Activated T-helper 2 cell treated with anti-CD3 and anti-CD28 coated beads, Interferon-gamma antibody, Interleukin-2, Interleukin-4, amounts not matched to agents 10 μg/mL and 5 μg/mL and 100 μg/mL, durations not matched to agents 14 hours and 24 hours and 36 hours (primary cell): Measurements from ENCODE around the gene CGNL1. TPM values are rescaled to one million over a fixed set of nuclear protein-coding genes. Genes with fewer than 3 reads are reported as not detected.

Source experiments
- DNase-seq: peaks from one replicate; pipeline ENCODE4 v3.0.0; 2021; ENCODE audit warnings: low spot score
- H3K27ac Mint-ChIP-seq: one replicate; pipeline ENCODE4 v1.8.0; 2021; ENCODE audit warnings: mixed read lengths
- H3K27me3 Mint-ChIP-seq: one replicate; pipeline ENCODE4 v1.8.0; 2021; ENCODE audit warnings: low read depth, mixed read lengths
- H3K36me3 Mint-ChIP-seq: one replicate; pipeline ENCODE4 v1.8.0; 2021; ENCODE audit warnings: low read depth, mixed read lengths
- H3K4me1 Mint-ChIP-seq: one replicate; pipeline ENCODE4 v1.8.0; 2021; ENCODE audit warnings: low read depth, mixed read lengths
- H3K4me3 Mint-ChIP-seq: one replicate; pipeline ENCODE4 v1.8.0; 2021; ENCODE audit warnings: low read depth, mild to moderate bottlenecking, moderate library complexity, mixed read lengths
- H3K9me3 Mint-ChIP-seq: one replicate; pipeline ENCODE4 v1.8.0; 2021; ENCODE audit warnings: mixed read lengths
- intact Hi-C: fragments of 100-400 bp; cut with micrococcal nuclease; formaldehyde crosslinking; loops from one replicate; pipeline ENCODE4 v1.15.1; 2023
- total RNA-seq: library from RNA; stranded (reverse); gene quantifications from 2 replicates; pipeline ENCODE4 v1.2.3, GENCODE V29; 2022

CGNL1 gene
- total RNA-seq, 1 donor from 2014 or later: not detected

DNA sequence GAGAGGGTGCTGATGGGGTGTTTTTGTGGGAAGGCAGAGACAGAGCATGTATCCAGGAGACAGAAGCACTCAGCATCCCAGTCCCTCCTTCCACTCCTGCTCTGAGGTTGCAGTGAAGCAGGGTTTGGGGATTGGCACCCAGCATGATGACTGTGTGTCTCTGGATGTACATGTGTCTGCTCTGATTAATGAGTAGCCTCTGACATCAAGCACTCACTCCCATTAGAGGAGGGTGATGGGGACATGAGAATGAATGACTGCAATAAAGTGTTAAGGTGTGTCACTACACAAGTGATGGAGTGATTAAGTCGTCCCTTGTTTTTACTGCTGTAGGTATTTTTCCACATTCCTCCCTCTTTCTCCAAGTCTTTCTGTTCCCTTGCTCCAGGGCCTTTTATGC lies 205.8 kb downstream of the CGNL1 start:
- Mint-ChIP-seq H3K27me3 (peaks cover 12% of the 10 kb centered on the region), H3K4me3 (no peak overlapping the region), H3K9me3 (peaks cover 14% of the 10 kb centered on the region), H3K27ac (no peak overlapping the region), H3K36me3 (no peaks in the 10 kb centered on the region), H3K4me1 (peaks cover 2% of the 10 kb centered on the region)
- intact Hi-C loops: no loop called here
- no peak for DNase-seq

DNA sequence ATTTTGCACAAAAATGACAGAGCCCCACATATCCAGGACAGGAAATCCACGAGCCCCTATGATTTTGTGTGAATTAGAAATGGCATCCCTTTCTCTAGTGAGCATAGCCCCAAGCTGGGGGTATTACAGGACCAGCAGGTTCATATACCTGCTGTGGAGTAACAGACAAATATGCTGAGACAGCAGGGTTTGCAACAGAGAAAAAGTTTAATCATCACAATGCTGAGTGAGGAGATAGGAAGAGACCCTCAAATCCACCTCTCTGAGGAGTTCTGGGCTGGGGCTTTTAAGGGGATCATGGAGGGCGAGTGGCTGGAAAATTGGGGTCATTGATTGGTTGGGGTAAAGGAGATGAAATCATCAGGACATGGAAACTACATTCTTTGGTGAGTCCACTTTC lies 207.0 kb downstream of the CGNL1 start:
- DNase-seq: no peak
- intact Hi-C loops: no loop called here
- H3K4me3 Mint-ChIP-seq: no peak overlapping the region
- H3K36me3 Mint-ChIP-seq: no peaks in the 10 kb centered on the region
- H3K27ac Mint-ChIP-seq: no peak overlapping the region
- peaks cover 6% of the 10 kb centered on the region for H3K27me3 Mint-ChIP-seq
- H3K9me3 Mint-ChIP-seq: peaks cover 14% of the 10 kb centered on the region
- H3K4me1 Mint-ChIP-seq: peaks cover 12% of the 10 kb centered on the region

DNA sequence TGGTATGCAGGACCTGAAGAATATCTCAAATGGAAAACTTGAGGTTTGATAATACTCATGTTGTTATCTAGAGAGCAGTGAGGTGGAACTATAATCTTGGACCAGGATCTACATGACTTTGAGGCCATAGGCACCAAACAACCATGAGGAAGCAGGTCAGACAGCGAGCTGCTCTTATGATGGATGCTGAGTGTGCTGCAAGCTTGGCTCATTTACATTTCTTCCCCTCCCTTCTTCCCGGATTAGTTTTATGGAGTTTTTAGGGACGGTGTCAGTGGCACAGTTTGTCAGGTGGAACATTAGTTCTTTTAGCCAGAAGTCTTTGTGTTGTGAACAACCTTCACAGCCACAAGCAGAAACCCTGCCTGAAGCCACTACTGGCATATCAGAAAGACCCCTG lies 207.4 kb downstream of the CGNL1 start:
- DNase-seq: no peak
- peaks cover 12% of the 10 kb centered on the region for H3K4me1 Mint-ChIP-seq
- H3K9me3 Mint-ChIP-seq: peaks cover 14% of the 10 kb centered on the region
- intact Hi-C loops: no loop called here
- no peak overlapping the region for H3K27ac Mint-ChIP-seq
- no peak overlapping the region for H3K4me3 Mint-ChIP-seq
- H3K36me3 Mint-ChIP-seq: no peaks in the 10 kb centered on the region
- H3K27me3 Mint-ChIP-seq: peaks cover 6% of the 10 kb centered on the region

DNA sequence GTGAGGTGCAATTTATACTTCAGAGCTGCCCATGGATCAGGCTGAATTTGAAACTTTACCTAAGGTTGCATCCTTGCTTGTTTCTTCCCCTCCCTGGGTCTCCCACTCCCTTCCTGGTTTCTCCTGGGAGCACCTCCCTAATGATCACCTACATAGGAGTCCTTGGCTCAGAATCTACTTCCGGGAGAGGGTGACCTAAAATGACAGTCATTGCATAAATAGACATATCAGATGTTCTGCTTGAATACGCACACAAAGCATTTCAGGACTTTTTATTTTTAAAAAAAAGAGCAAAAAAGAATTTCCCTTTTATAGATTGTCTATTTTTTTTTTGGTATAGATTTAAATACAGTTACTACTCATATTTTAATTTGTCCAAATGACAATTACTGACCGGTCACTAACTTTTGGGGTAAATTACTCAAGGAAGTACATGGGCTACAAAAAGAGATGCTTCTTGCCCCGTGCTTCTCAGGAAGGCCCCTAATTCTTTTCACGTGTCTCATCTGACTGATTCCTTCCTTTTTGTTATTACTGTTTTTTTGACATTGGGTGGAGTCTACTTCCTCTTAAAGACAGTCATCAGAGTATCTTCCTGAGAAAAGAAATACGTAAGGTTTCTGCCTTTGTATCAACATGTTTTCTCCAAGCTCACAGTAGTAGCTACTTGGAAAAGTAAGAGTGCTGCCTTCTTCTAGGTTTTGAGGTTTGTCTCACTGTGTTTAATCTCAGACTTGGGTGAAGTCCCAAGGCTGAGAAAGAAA lies 210.5 kb downstream of the CGNL1 start:
- Mint-ChIP-seq H3K36me3 (no peaks in the 10 kb centered on the region), H3K27ac (peak overlapping the region; percentile 9), H3K4me3 (no peak overlapping the region), H3K4me1 (peaks cover 18% of the 10 kb centered on the region), H3K27me3 (peaks cover 12% of the 10 kb centered on the region), H3K9me3 (peaks cover 14% of the 10 kb centered on the region)
- intact Hi-C loops: no loop called here
- no peak for DNase-seq

DNA sequence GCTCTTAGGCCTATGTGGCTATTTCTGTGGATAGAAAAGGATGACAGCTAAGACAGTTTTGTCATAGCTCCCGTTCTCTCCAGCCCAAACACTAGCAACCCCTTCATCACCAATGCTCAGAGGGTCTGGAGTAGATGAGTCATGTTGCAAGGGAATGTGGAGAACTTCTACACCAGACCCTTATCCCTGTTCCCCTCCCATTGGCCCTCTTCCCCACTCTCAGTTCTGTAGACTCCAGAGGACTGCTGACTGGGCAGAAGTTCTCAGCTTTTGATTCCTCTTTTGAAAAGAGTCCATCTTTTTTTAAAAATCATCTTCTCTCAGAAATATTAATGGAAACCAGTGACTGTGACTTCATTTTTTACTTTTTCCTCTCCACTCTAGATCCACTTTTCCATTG lies 213.0 kb downstream of the CGNL1 start:
- no peak for DNase-seq
- no peaks in the 10 kb centered on the region for H3K36me3 Mint-ChIP-seq
- H3K27ac Mint-ChIP-seq: no peak overlapping the region
- H3K27me3 Mint-ChIP-seq: peaks cover 24% of the 10 kb centered on the region
- H3K4me3 Mint-ChIP-seq: no peak overlapping the region
- H3K9me3 Mint-ChIP-seq: no peaks in the 10 kb centered on the region
- intact Hi-C loops: no loop called here
- H3K4me1 Mint-ChIP-seq: peaks cover 18% of the 10 kb centered on the region

DNA sequence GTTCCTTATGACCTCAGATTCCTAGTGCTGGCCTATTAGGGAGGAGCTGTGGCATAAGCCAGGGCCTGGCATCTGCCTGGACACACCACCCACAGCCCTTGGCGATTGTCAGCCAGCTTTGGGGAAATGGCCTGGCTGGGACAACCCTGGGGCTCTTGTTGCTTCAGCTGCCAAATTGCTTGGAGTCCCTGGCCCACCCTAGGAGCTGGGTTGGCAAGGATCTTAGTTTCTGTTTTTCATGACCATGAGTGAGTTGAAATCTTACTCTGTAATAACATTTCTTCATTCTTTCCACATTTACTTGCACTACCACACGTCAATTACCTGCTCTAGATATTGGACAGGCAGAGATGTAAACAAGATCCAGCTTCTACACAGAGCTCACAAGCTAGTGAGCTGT lies 213.4 kb downstream of the CGNL1 start:
- H3K27me3 Mint-ChIP-seq: peaks cover 24% of the 10 kb centered on the region
- H3K9me3 Mint-ChIP-seq: no peaks in the 10 kb centered on the region
- no peak overlapping the region for H3K4me3 Mint-ChIP-seq
- H3K36me3 Mint-ChIP-seq: no peaks in the 10 kb centered on the region
- H3K4me1 Mint-ChIP-seq: peaks cover 18% of the 10 kb centered on the region
- DNase-seq: no peak
- H3K27ac Mint-ChIP-seq: no peak overlapping the region
- intact Hi-C loops: no loop called here

DNA sequence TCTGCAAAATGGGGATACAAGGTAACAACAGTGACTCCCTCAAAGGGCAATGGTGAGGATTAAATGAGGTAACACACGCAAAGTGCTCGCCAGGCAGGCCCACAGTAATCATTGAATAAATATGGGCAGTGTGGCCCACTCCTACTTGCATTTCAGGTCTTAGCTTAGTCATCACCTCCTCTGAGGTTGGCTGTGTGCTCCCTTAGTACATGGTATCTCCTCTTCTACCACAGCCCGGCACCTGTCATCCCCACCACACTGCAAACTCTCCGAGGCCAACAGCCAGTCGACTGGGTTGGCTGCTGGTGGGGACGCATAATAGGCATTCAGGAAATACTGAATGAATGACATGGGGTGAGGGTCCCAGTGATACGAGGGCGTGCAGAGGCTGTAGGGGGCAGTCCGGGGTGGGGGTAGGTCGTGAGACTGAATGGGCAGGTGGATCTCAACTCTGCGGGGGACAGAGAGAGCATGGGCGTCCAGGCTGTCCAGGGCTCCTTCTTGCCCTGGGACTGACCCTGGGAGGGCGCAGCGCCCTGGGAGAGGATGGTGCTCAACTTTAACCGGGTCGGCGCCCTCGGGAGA lies 215.0 kb downstream of the CGNL1 start:
- Mint-ChIP-seq H3K27me3 (peaks cover 24% of the 10 kb centered on the region), H3K27ac (no peak overlapping the region), H3K4me1 (peaks cover 18% of the 10 kb centered on the region), H3K9me3 (no peaks in the 10 kb centered on the region), H3K36me3 (no peaks in the 10 kb centered on the region), H3K4me3 (peak overlapping the region; percentile 56)
- intact Hi-C loops: no loop called here
- DNase-seq: no peak

DNA sequence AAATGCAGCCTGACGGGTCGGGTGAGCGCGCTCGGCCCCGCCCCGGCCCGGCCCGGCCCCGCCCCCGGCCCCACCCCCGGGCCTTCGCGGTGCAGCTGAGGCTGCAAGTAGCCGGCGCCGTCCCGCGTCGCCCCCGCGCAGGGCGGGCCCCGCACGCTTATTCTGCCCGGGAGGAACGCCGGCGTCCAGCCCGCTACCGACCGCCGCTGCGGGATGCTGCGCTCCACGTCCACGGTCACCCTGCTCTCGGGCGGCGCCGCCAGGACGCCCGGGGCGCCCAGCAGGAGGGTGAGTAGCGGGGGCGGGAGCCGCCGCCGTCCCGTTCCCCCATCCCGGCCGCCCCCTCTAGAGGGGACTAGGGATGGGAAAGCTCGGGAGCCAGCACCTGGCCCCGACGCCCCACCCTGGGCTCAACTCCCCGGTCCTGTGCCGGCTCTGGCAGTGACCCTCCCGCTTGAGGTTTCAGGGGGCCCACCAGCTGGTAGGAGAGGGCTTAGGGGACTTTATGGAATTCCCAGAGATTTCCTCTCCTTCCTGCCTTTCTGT lies 215.6 kb downstream of the CGNL1 start, which contains the start of gene MYZAP:
TSS of gene MYZAP (plus strand) at position 83 of the 546 bp plus-strand sequence. CDS start at position 214, 131 bp downstream.
- H3K4me1 Mint-ChIP-seq: peaks cover 17% of the 10 kb centered on the region
- no peaks in the 10 kb centered on the region for H3K36me3 Mint-ChIP-seq
- DNase-seq: peak; percentile 12
- intact Hi-C loops: no loop called here
- H3K27me3 Mint-ChIP-seq: peaks cover 24% of the 10 kb centered on the region
- no peak within 1 kb of the TSS for H3K27ac Mint-ChIP-seq
- H3K9me3 Mint-ChIP-seq: no peaks in the 10 kb centered on the region
- H3K4me3 Mint-ChIP-seq: peak within 1 kb of the TSS; percentile 56

DNA sequence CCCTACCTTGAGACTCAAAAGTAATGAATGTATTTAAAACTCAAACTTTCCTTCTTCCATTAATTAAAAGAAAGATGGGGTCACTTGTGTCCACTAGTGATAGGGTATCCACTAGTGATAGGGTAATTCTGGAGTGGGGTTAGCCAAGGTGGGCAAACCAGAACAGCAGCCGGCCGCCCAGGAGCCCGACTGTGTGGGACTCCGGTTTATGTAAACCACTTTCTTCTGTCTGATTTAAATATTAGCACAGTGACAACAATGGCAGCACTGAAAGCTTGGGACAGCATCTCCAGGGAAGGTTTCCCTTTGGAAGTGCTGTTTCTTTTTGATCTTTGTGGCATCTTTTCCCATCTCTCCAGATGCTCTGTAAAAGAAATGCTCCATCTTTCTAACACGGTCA lies 216.1 kb downstream of the CGNL1 start:
- no peak for DNase-seq
- Mint-ChIP-seq H3K36me3 (no peaks in the 10 kb centered on the region), H3K4me3 (no peak overlapping the region), H3K27ac (no peak overlapping the region), H3K4me1 (peaks cover 12% of the 10 kb centered on the region), H3K27me3 (peaks cover 24% of the 10 kb centered on the region), H3K9me3 (no peaks in the 10 kb centered on the region)
- intact Hi-C loops: no loop called here

DNA sequence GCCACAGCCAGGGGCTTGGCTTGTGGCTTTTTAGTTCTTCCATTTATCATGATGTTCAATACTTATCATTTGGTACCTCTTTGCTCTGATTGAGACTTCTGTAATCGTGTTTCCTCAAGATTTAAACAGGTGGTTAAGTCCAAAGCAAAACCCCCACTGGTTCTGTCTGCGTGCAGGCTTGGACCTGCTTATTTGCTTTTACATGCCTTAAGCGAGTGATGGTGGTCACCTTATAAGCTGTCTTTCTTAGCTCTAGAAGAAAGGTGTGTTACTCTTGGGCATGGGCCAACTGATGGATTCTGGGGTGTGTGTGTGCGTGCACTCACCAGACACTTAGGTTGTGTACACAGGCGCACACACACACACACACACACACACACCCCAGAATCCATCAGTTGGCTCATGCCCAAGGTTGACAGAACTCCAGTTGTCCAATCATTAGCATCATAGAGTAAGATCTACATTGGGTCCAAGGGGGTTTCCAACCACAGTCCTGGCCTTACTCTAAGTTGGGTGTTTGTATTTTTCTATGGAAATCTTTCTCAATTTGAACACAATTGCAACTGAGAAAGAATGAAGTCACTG lies 216.6 kb downstream of the CGNL1 start:
- intact Hi-C loops: no loop called here
- Mint-ChIP-seq H3K4me3 (no peak overlapping the region), H3K36me3 (no peaks in the 10 kb centered on the region), H3K27me3 (peaks cover 24% of the 10 kb centered on the region), H3K9me3 (no peaks in the 10 kb centered on the region), H3K4me1 (peaks cover 7% of the 10 kb centered on the region), H3K27ac (no peak overlapping the region)
- no peak for DNase-seq

DNA sequence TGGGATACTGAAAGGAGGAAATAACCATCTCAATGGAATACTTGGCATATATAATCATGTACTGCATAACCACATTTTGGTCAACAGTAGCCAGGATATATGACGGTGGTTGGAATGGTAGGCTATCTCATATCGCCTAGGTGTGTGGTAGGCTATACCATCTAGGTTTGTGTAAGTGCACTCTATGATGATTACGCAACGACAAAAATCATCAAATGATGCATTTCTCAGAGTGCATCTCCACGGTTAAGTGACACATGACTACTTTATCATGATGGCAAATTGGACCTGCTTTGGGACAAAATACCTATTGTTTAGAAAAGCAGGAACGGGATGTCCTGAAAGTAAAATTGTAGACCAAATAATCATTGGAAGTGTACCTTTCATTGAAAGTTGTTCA lies 218.2 kb downstream of the CGNL1 start:
- H3K4me1 Mint-ChIP-seq: peaks cover 5% of the 10 kb centered on the region
- peaks cover 24% of the 10 kb centered on the region for H3K27me3 Mint-ChIP-seq
- no peak for DNase-seq
- no peaks in the 10 kb centered on the region for H3K9me3 Mint-ChIP-seq
- no peaks in the 10 kb centered on the region for H3K36me3 Mint-ChIP-seq
- no peak overlapping the region for H3K27ac Mint-ChIP-seq
- no peak overlapping the region for H3K4me3 Mint-ChIP-seq
- intact Hi-C loops: no loop called here

DNA sequence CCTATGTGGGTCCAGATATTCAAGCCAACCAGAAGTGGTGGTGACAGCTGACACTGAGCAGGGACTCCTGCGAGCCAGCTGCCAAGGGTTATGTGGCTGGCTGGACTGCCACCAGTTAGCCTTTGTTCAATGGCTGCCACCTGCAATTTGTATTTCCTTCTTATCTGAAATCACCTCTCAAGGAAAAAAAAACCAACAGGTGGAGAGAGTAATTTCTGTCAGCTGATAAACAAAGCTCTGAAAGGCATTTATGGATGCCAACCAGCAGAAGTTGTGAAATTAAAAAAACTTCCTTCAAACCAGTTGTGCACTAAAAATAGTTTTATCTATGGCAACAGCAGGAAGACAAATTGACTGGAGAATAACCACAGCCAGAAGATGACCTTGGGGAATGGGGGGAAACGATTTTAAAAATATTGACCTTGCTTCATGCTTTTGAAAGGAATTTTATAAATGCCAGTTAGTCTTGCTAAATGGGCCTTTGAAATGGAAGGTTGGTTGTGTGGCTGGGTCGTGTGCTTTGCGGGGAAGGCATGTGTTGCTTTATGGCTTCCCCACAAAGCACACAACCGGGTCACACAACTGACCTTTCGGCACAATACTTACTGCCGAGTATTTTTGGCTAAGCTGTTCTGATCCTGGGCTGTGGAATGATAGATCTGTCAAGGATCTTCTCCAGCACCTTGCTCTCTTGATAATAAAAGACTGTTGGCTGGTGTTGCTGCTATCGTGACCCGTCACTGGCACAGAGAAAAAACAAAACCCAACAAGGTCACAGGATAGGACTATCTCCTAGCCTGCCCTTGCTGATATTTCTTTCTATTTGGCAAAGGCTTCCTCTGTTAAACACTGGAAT lies 218.9 kb downstream of the CGNL1 start:
- intact Hi-C loops: no loop called here
- Mint-ChIP-seq H3K27ac (no peak overlapping the region), H3K9me3 (no peaks in the 10 kb centered on the region), H3K4me3 (no peak overlapping the region), H3K27me3 (peaks cover 20% of the 10 kb centered on the region), H3K36me3 (no peaks in the 10 kb centered on the region), H3K4me1 (peaks cover 5% of the 10 kb centered on the region)
- DNase-seq: no peak
